ENCODE measurements around the gene FAM168A.

GRCh38 chr11:73382747-73383146 is 215.2 kb downstream of the FAM168A start:
- TF ChIP-seq, protein P1, sequence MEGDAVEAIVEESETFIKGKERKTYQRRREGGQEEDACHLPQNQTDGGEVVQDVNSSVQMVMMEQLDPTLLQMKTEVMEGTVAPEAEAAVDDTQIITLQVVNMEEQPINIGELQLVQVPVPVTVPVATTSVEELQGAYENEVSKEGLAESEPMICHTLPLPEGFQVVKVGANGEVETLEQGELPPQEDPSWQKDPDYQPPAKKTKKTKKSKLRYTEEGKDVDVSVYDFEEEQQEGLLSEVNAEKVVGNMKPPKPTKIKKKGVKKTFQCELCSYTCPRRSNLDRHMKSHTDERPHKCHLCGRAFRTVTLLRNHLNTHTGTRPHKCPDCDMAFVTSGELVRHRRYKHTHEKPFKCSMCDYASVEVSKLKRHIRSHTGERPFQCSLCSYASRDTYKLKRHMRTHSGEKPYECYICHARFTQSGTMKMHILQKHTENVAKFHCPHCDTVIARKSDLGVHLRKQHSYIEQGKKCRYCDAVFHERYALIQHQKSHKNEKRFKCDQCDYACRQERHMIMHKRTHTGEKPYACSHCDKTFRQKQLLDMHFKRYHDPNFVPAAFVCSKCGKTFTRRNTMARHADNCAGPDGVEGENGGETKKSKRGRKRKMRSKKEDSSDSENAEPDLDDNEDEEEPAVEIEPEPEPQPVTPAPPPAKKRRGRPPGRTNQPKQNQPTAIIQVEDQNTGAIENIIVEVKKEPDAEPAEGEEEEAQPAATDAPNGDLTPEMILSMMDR (IDR thresholded peaks at IDR 0.05; ENCODE audit: low read depth, low read length), result no peak
- no peak for TF ChIP-seq EZH2phosphoT487 (IDR thresholded peaks at IDR 0.05; ENCODE audit: low read depth)

Measured in OCI-LY3 (cell line).